ENCODE measurements around the gene HEBP2. TPM values are rescaled to one million over a fixed set of nuclear protein-coding genes. Genes with fewer than 3 reads are reported as not detected.

HEBP2 gene
- total RNA-seq, 3 donors from 2014 or later (not counting 1 experiment from before 2014, with no cell fraction given): 14.2 to 18.6 (median 15.2) TPM

- no peak for ATAC-seq
- no peak overlapping the region for H3K4me3 ChIP-seq (ENCODE audit: low read length)
- H3K4me1 ChIP-seq (ENCODE audit: control insufficient read depth, insufficient read depth, low read length): no peaks in the 10 kb centered on the region
- no peak for DNase-seq
- peaks cover 6 to 7% of the 10 kb centered on the region in 2 donors for H3K27me3 Mint-ChIP-seq (ENCODE audit: low read depth in 2 of 2)
- no peaks in the 10 kb centered on the region for H3K9me3 ChIP-seq (ENCODE audit: control insufficient read depth, insufficient read depth, low read length)
- no peaks in the 10 kb centered on the region for H3K36me3 ChIP-seq (ENCODE audit: control insufficient read depth, insufficient read depth, low read length)
- no peak for TF ChIP-seq CTCF (IDR thresholded peaks at IDR 0.05)
- H3K4me1 Mint-ChIP-seq: peaks cover 0 to 5% of the 10 kb centered on the region in 2 donors
- no peak overlapping the region for H3K4me3 Mint-ChIP-seq
- no peak overlapping the region for H3K27ac ChIP-seq (ENCODE audit: low read length)
- no peaks in the 10 kb centered on the region for H3K9me3 Mint-ChIP-seq
- intact Hi-C loops (cut with micrococcal nuclease): no loop called here
- no peaks in the 10 kb centered on the region for H3K27me3 ChIP-seq (ENCODE audit: control insufficient read depth, insufficient read depth, low read length)
- H3K36me3 Mint-ChIP-seq: no peaks in the 10 kb centered on the region
- 84% methylated on average over 5 of the region's 5 CpGs for WGBS (ENCODE audit: insufficient coverage)
- no peak overlapping the region for H3K27ac Mint-ChIP-seq
These were observed 22.6 kb downstream of the HEBP2 start for GRCh38 chr6:138426500-138427123.

- H3K27me3 Mint-ChIP-seq (ENCODE audit: low read depth in 2 of 2): peaks cover 6 to 7% of the 10 kb centered on the region in 2 donors
- H3K9me3 Mint-ChIP-seq: no peaks in the 10 kb centered on the region
- no peak for TF ChIP-seq CTCF (IDR thresholded peaks at IDR 0.05)
- no peaks in the 10 kb centered on the region for H3K36me3 ChIP-seq (ENCODE audit: control insufficient read depth, insufficient read depth, low read length)
- H3K9me3 ChIP-seq (ENCODE audit: control insufficient read depth, insufficient read depth, low read length): no peaks in the 10 kb centered on the region
- H3K4me3 Mint-ChIP-seq: no peak overlapping the region
- 86% methylated on average over 7 of the region's 8 CpGs for WGBS (ENCODE audit: insufficient coverage)
- H3K4me3 ChIP-seq (ENCODE audit: low read length): no peak overlapping the region
- ATAC-seq (no peak), DNase-seq (no peak)
- no peaks in the 10 kb centered on the region for H3K27me3 ChIP-seq (ENCODE audit: control insufficient read depth, insufficient read depth, low read length)
- intact Hi-C loops (cut with micrococcal nuclease): loop anchor here (2.0 kb wide), 1 partner anchor 165 kb away; no protein-coding TSS in a partner anchor
- H3K36me3 Mint-ChIP-seq: no peaks in the 10 kb centered on the region
- H3K4me1 Mint-ChIP-seq: peaks cover 0 to 5% of the 10 kb centered on the region in 2 donors
- H3K4me1 ChIP-seq (ENCODE audit: control insufficient read depth, insufficient read depth, low read length): no peaks in the 10 kb centered on the region
- H3K27ac Mint-ChIP-seq: no peak overlapping the region
- no peak overlapping the region for H3K27ac ChIP-seq (ENCODE audit: low read length)
These were observed 23.7 kb downstream of the HEBP2 start for GRCh38 chr6:138427701-138428100.

GRCh38 chr6:138428944-138429598, 25.0 kb downstream of the HEBP2 start:
- H3K4me3 ChIP-seq (ENCODE audit: low read length): no peak overlapping the region
- no peaks in the 10 kb centered on the region for H3K4me1 Mint-ChIP-seq
- WGBS (ENCODE audit: insufficient coverage): 47% methylated on average over 8 of the region's 8 CpGs
- H3K27ac ChIP-seq (ENCODE audit: low read length): no peak overlapping the region
- H3K27me3 ChIP-seq (ENCODE audit: control insufficient read depth, insufficient read depth, low read length): no peaks in the 10 kb centered on the region
- no peaks in the 10 kb centered on the region for H3K9me3 ChIP-seq (ENCODE audit: control insufficient read depth, insufficient read depth, low read length)
- peak; percentile 74 for TF ChIP-seq CTCF (IDR thresholded peaks at IDR 0.05)
- ATAC-seq (peak; percentile 59 to 62 (median 60)), DNase-seq (peak in 1 of 2 donors; percentile 73)
- H3K36me3 ChIP-seq (ENCODE audit: control insufficient read depth, insufficient read depth, low read length): no peaks in the 10 kb centered on the region
- H3K9me3 Mint-ChIP-seq: no peaks in the 10 kb centered on the region
- no peaks in the 10 kb centered on the region for H3K36me3 Mint-ChIP-seq
- H3K4me3 Mint-ChIP-seq: no peak overlapping the region
- intact Hi-C loops (cut with micrococcal nuclease): loop anchor here (1.0 to 2.0 kb wide), 2 partner anchors 88 to 164 kb away; no protein-coding TSS in a partner anchor
- H3K4me1 ChIP-seq (ENCODE audit: control insufficient read depth, insufficient read depth, low read length): no peaks in the 10 kb centered on the region
- peaks cover 6 to 7% of the 10 kb centered on the region in 2 donors for H3K27me3 Mint-ChIP-seq (ENCODE audit: low read depth in 2 of 2)
- no peak overlapping the region for H3K27ac Mint-ChIP-seq
